ENCODE data around the gene PXYLP1.

DNA sequence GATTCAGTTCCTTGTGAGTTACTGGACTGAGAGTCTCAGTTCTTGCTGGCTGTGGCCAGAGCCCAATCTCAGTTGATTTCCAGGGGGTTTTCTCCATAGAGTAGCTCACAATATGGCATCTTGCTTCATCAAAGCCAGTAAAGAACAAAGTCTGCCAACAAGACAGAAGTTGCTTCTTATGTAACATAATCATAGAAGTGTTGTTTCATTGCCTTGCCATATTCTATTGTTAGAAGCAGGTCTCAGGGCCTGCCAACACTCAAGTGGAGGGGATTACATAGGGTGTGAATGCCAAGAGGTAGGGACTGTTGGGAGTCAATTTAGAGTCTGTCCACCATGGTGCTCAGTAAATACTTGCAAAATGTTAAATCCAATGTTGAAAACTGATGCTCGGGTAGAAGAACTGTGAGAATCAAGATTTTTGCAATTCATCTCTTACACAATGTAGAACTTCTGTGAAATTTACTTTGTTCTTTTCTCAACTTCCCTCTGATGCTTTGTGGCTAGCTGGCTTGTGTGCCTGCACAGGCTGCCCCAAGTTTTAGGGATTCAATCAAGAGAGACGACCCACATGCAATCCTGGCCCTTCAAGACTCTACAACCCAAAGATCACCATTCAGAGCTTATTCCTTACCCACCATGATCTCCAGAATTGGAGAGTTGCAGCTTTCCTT lies 13.3 kb upstream of the PXYLP1 start:
- no peak for TF ChIP-seq CTCF (IDR thresholded peaks at IDR 0.05; ENCODE audit: low read depth, low read length, poor library complexity, severe bottlenecking)
- TF ChIP-seq EZH2phosphoT487 (IDR thresholded peaks at IDR 0.05; ENCODE audit: borderline replicate concordance, low read length), result no peak
